Lower lobe of right lung (tissue), 2 donors: ENCODE measurements around the gene AP1M1. TPM values are rescaled to one million over a fixed set of nuclear protein-coding genes. Genes with fewer than 3 reads are reported as not detected.

ENCODE experiments used
- ATAC-seq, 2 donors: fragments of 200-7000 bp; cut with Tn5 transposase; one replicate each; pipeline ENCODE4 v1.9.1; 2020 to 2022; ENCODE audit warnings: mild to moderate bottlenecking in 2 of 2, moderate library complexity in 2 of 2
- DNase-seq: peaks from one replicate; pipeline ENCODE4 v3.0.0-alpha.2; 2020
- H3K27ac ChIP-seq: fragments of 200-600 bp; one replicate; pipeline ENCODE4 v1.8.0; 2022
- H3K27me3 ChIP-seq: fragments of 200-600 bp; one replicate; pipeline ENCODE4 v1.8.0; 2022; ENCODE audit warnings: low read depth
- H3K36me3 ChIP-seq: fragments of 200-600 bp; one replicate; pipeline ENCODE4 v1.8.0; 2022; ENCODE audit warnings: mild to moderate bottlenecking
- H3K4me1 ChIP-seq: fragments of 200-600 bp; one replicate; pipeline ENCODE4 v1.8.0; 2022
- H3K4me3 ChIP-seq: fragments of 200-600 bp; one replicate; pipeline ENCODE4 v1.8.0; 2022; ENCODE audit warnings: mild to moderate bottlenecking
- H3K9me3 ChIP-seq: fragments of 200-600 bp; one replicate; pipeline ENCODE4 v1.8.0; 2022
- CTCF ChIP-seq: fragments of 200-600 bp; IDR thresholded peaks from one replicate; pipeline ENCODE4 v1.8.0; 2022; ENCODE audit warnings: antibody characterized with exemption, mild to moderate bottlenecking
- intact Hi-C: fragments of 100-400 bp; cut with DNase I; formaldehyde crosslinking; loops from one replicate; pipeline ENCODE4 v1.11.0; 2022
- total RNA-seq: library from RNA; stranded (reverse); fragmentation: NEBNext Ultra II Directional; extraction: Animal tissue kit (Norgen Biotek cat#: 25700); gene quantifications from one replicate; pipeline ENCODE4 v1.2.1, GENCODE V29; 2021
- donor health status: DM: no; HTN: yes; CAD: no; lungs with severe emphysema.

Gene AP1M1
- total RNA-seq, 1 donor from 2014 or later = 66.0 TPM

GRCh38 chr19:16226184-16226591, 28.5 kb downstream of the AP1M1 start:
- intact Hi-C loops = no loop called here
- H3K36me3 ChIP-seq = peaks cover 98% of the 10 kb centered on the region
- no peak for ATAC-seq

GRCh38 chr19:16226878-16227836, 29.4 kb downstream of the AP1M1 start:
- peaks cover under 1% of the 10 kb centered on the region for H3K9me3 ChIP-seq
- no peak for DNase-seq

More at GRCh38 chr19:16226184-16226591, 28.5 kb downstream of the AP1M1 start:
- Histone ChIP-seq H3K27ac (no peak overlapping the region), H3K4me1 (no peaks in the 10 kb centered on the region), H3K9me3 (peaks cover 10% of the 10 kb centered on the region), H3K4me3 (no peak overlapping the region), H3K27me3 (no peaks in the 10 kb centered on the region)
- no peak for TF ChIP-seq CTCF
- DNase-seq = no peak

GRCh38 chr19:16227837-16228636, 30.3 kb downstream of the AP1M1 start:
- no peak for ATAC-seq
- no peak overlapping the region for H3K27ac ChIP-seq
- H3K4me3 ChIP-seq = no peak overlapping the region
- no peak for TF ChIP-seq CTCF
- no peaks in the 10 kb centered on the region for H3K9me3 ChIP-seq
- intact Hi-C loops = no loop called here
- no peaks in the 10 kb centered on the region for H3K27me3 ChIP-seq
- DNase-seq = no peak
- no peaks in the 10 kb centered on the region for H3K4me1 ChIP-seq
- peaks cover 98% of the 10 kb centered on the region for H3K36me3 ChIP-seq

More at GRCh38 chr19:16226878-16227836, 29.4 kb downstream of the AP1M1 start:
- Histone ChIP-seq H3K4me1 (no peaks in the 10 kb centered on the region), H3K27ac (no peak overlapping the region), H3K36me3 (peaks cover 98% of the 10 kb centered on the region), H3K27me3 (no peaks in the 10 kb centered on the region), H3K4me3 (no peak overlapping the region)
- intact Hi-C loops = no loop called here
- TF ChIP-seq CTCF = no peak
- no peak for ATAC-seq

- H3K9me3 ChIP-seq = no peaks in the 10 kb centered on the region
- no peaks in the 10 kb centered on the region for H3K27me3 ChIP-seq
- no peak overlapping the region for H3K27ac ChIP-seq
- ATAC-seq (no peak), DNase-seq (no peak)
- intact Hi-C loops = no loop called here
- no peak for TF ChIP-seq CTCF
- H3K4me1 ChIP-seq = no peaks in the 10 kb centered on the region
- H3K36me3 ChIP-seq = peaks cover 98% of the 10 kb centered on the region
- no peak overlapping the region for H3K4me3 ChIP-seq
Observed at GRCh38 chr19:16228637-16229321, 31.1 kb downstream of the AP1M1 start.

GRCh38 chr19:16229322-16229641, 31.6 kb downstream of the AP1M1 start:
- TF ChIP-seq CTCF = no peak
- intact Hi-C loops = no loop called here
- H3K9me3 ChIP-seq = no peaks in the 10 kb centered on the region
- ATAC-seq (no peak), DNase-seq (no peak)
- H3K4me1 ChIP-seq = no peaks in the 10 kb centered on the region
- no peak overlapping the region for H3K27ac ChIP-seq
- peaks cover 98% of the 10 kb centered on the region for H3K36me3 ChIP-seq
- no peak overlapping the region for H3K4me3 ChIP-seq
- H3K27me3 ChIP-seq = no peaks in the 10 kb centered on the region
